ENCODE measurements around the gene VWA3B. TPM values are rescaled to one million over a fixed set of nuclear protein-coding genes. Genes with fewer than 3 reads are reported as not detected.
"Not testable (repeated sequence)": the region's sequence is repeated elsewhere in the genome, so short reads cannot be mapped to it uniquely, and the experiment has no call there.

The VWA3B gene
- total RNA-seq, 1 experiment from 2014 or later, result not detected

GRCh38 chr2:98128556-98129109 is 41.7 kb downstream of the VWA3B start:
- Histone ChIP-seq H3T11ph (ENCODE audit: low read length) (no peak overlapping the region), H3K9me3 (ENCODE audit: control insufficient read depth, low read depth, low read length) (no peaks in the 10 kb centered on the region), H2AFZ (ENCODE audit: low read length) (no peak overlapping the region), H3K27ac (ENCODE audit: insufficient read length, low read depth, low read length) (no peak overlapping the region), H3K9ac (ENCODE audit: extremely low read depth, insufficient read length, low read length) (no peak overlapping the region), H3K4me1 (ENCODE audit: insufficient read depth, low read length) (no peaks in the 10 kb centered on the region), H3K18ac (ENCODE audit: insufficient read length, low read depth, low read length) (no peak overlapping the region), H4K20me1 (ENCODE audit: control insufficient read depth, insufficient read depth, insufficient read length) (no peaks in the 10 kb centered on the region), H2BK5ac (ENCODE audit: insufficient read length, low read length) (no peak overlapping the region), H3K79me1 (ENCODE audit: insufficient read depth, low read depth, low read length, poor library complexity, severe bottlenecking) (no peaks in the 10 kb centered on the region), H3K79me2 (ENCODE audit: insufficient read depth, low read length) (no peaks in the 10 kb centered on the region), H2AK5ac (ENCODE audit: insufficient read length, low read length) (no peak overlapping the region), H2BK120ac (ENCODE audit: low read depth, low read length, poor library complexity, severe bottlenecking) (no peak overlapping the region), H4K5ac (ENCODE audit: insufficient read length, low read depth, low read length) (no peak overlapping the region), H3K4me2 (ENCODE audit: insufficient read depth, insufficient read length, low read length) (no peak overlapping the region), H3K27me3 (ENCODE audit: insufficient read depth, low read length) (no peaks in the 10 kb centered on the region), H4K8ac (replicated peaks; ENCODE audit: insufficient read length, low read depth, low read length) (no peak overlapping the region), H2BK12ac (ENCODE audit: insufficient read length, low read depth, low read length) (no peak overlapping the region), H3K23ac (ENCODE audit: insufficient read length, low read depth, low read length) (no peak overlapping the region), H3K4ac (ENCODE audit: low read depth, low read length) (no peak overlapping the region), H3K14ac (ENCODE audit: insufficient read depth, low read length) (no peak overlapping the region), H4K91ac (ENCODE audit: insufficient read length, low read depth, low read length) (no peak overlapping the region), H2BK20ac (ENCODE audit: low read depth, low read length, poor library complexity, severe bottlenecking) (no peak overlapping the region), H2BK15ac (ENCODE audit: low read depth, low read length) (no peak overlapping the region), H3K23me2 (ENCODE audit: insufficient read length, low read depth, low read length, poor library complexity, severe bottlenecking) (no peaks in the 10 kb centered on the region), H3K56ac (ENCODE audit: insufficient read length, low read depth, low read length) (no peak overlapping the region)
- Mint-ChIP-seq H3K9me3 (no peaks in the 10 kb centered on the region), H3K27ac (no peak overlapping the region), H3K4me3 (no peak overlapping the region; a peak in 1 of 5 replicates), H3K27me3 (ENCODE audit: low read depth) (peaks cover 79% of the 10 kb centered on the region), H3K4me1 (peaks cover 27 to 30% of the 10 kb centered on the region in 2 experiments), H3K36me3 (ENCODE audit: insufficient read depth in 1 of 3, low read depth in 3 of 3) (no peaks in the 10 kb centered on the region)
- no peak for TF ChIP-seq CTCF (conservative IDR thresholded peaks at IDR 0.05)
- WGBS (ENCODE audit: extremely low coverage, insufficient read length, low lambda C conversion rate), result no CpG with 5 or more reads among the region's 7 CpGs
- DNase-seq, result no peak

- not testable (repeated sequence) for H3K36me3 Mint-ChIP-seq (ENCODE audit: insufficient read depth in 1 of 3, low read depth in 3 of 3); H2AFZ ChIP-seq (ENCODE audit: low read length); H3K9ac ChIP-seq (ENCODE audit: extremely low read depth, insufficient read length, low read length); H3K4ac ChIP-seq (ENCODE audit: low read depth, low read length); H2BK12ac ChIP-seq (ENCODE audit: insufficient read length, low read depth, low read length); H4K8ac ChIP-seq (replicated peaks; ENCODE audit: insufficient read length, low read depth, low read length); H3K4me1 ChIP-seq (ENCODE audit: insufficient read depth, low read length); H3K4me2 ChIP-seq (ENCODE audit: insufficient read depth, insufficient read length, low read length); H3K4me3 Mint-ChIP-seq; H2BK5ac ChIP-seq (ENCODE audit: insufficient read length, low read length); DNase-seq; H2BK15ac ChIP-seq (ENCODE audit: low read depth, low read length); H4K20me1 ChIP-seq (ENCODE audit: control insufficient read depth, insufficient read depth, insufficient read length); H3K23me2 ChIP-seq (ENCODE audit: insufficient read length, low read depth, low read length, poor library complexity, severe bottlenecking); H2BK120ac ChIP-seq (ENCODE audit: low read depth, low read length, poor library complexity, severe bottlenecking); H3K14ac ChIP-seq (ENCODE audit: insufficient read depth, low read length); H3K9me3 ChIP-seq (ENCODE audit: control insufficient read depth, low read depth, low read length); H4K91ac ChIP-seq (ENCODE audit: insufficient read length, low read depth, low read length); H4K5ac ChIP-seq (ENCODE audit: insufficient read length, low read depth, low read length); H3T11ph ChIP-seq (ENCODE audit: low read length); H2AK5ac ChIP-seq (ENCODE audit: insufficient read length, low read length); H3K27me3 ChIP-seq (ENCODE audit: insufficient read depth, low read length); H3K79me1 ChIP-seq (ENCODE audit: insufficient read depth, low read depth, low read length, poor library complexity, severe bottlenecking); H3K23ac ChIP-seq (ENCODE audit: insufficient read length, low read depth, low read length); H3K79me2 ChIP-seq (ENCODE audit: insufficient read depth, low read length); H3K27ac Mint-ChIP-seq; H3K9me3 Mint-ChIP-seq; H3K18ac ChIP-seq (ENCODE audit: insufficient read length, low read depth, low read length); H3K27ac ChIP-seq (ENCODE audit: insufficient read length, low read depth, low read length); H3K56ac ChIP-seq (ENCODE audit: insufficient read length, low read depth, low read length); H2BK20ac ChIP-seq (ENCODE audit: low read depth, low read length, poor library complexity, severe bottlenecking)
- peaks cover 40 to 42% of the 10 kb centered on the region in 2 experiments for H3K4me1 Mint-ChIP-seq
- peaks cover 69% of the 10 kb centered on the region for H3K27me3 Mint-ChIP-seq (ENCODE audit: low read depth)
- no CpG with 5 or more reads among the region's 5 CpGs for WGBS (ENCODE audit: extremely low coverage, insufficient read length, low lambda C conversion rate)
Observed at GRCh38 chr2:98130073-98130472, 43.1 kb downstream of the VWA3B start.
